Neuronal stem cell (in vitro differentiated cells): ENCODE measurements around the gene SATL1.

ENCODE experiments used
- DNase-seq: peaks from one replicate; pipeline ENCODE4 v3.0.0-alpha.2; 2013; ENCODE audit warnings: low spot score
- H2AFZ ChIP-seq: one replicate; pipeline ENCODE4 v1.6.1; 2013; ENCODE audit warnings: mild to moderate bottlenecking, low read length, inconsistent platforms
- H2AK5ac ChIP-seq: 2 replicates; pipeline ENCODE4 v1.6.1; 2013; ENCODE audit warnings: low read depth, mild to moderate bottlenecking, inconsistent platforms, low read length, moderate library complexity, mixed read lengths
- H2BK120ac ChIP-seq: 2 replicates; pipeline ENCODE4 v1.6.1; 2013; ENCODE audit warnings: low read depth, mild to moderate bottlenecking, inconsistent platforms, low read length, moderate library complexity, mixed read lengths
- H2BK12ac ChIP-seq: one replicate; pipeline ENCODE4 v1.6.1; 2013; ENCODE audit warnings: low read length, inconsistent platforms
- H2BK15ac ChIP-seq: 2 replicates; pipeline ENCODE4 v1.6.1; 2013; ENCODE audit warnings: mild to moderate bottlenecking, low read length, inconsistent platforms, mixed read lengths
- H2BK5ac ChIP-seq: one replicate; pipeline ENCODE4 v1.6.1; 2013; ENCODE audit warnings: inconsistent platforms, mild to moderate bottlenecking, low read length, moderate library complexity
- H3K14ac ChIP-seq: one replicate; pipeline ENCODE4 v1.6.1; 2013; ENCODE audit warnings: low read length, inconsistent platforms
- H3K18ac ChIP-seq: 2 replicates; pipeline ENCODE4 v1.6.1; 2013; ENCODE audit warnings: low read length, inconsistent platforms
- H3K23ac ChIP-seq: 2 replicates; pipeline ENCODE4 v1.6.1; 2013; ENCODE audit warnings: low read depth, mild to moderate bottlenecking, mixed read lengths, low read length, inconsistent platforms; ENCODE audit not compliant: poor library complexity
- H3K27ac ChIP-seq: replicated peaks from 3 replicates; pipeline ENCODE4 v1.5.1; 2013; ENCODE audit warnings: low read length, inconsistent platforms
- H3K27me3 ChIP-seq, 3 experiments: 2 replicates each; pipeline ENCODE4 v1.6.1; 2013; ENCODE audit warnings: low read length in 3 of 3, mild to moderate bottlenecking in 2 of 3, inconsistent platforms in 1 of 3, low read depth in 1 of 3, mixed read lengths in 1 of 3, moderate library complexity in 1 of 3; ENCODE audit not compliant: control insufficient read depth in 3 of 3, insufficient read depth in 3 of 3
- H3K36me3 ChIP-seq, 2 donors: replicated peaks in 1 of 2; 2 replicates each; pipeline ENCODE4 v1.6.1; 2013; ENCODE audit warnings: low read length in 2 of 2; ENCODE audit not compliant: control insufficient read depth in 2 of 2, insufficient read depth in 2 of 2
- H3K4ac ChIP-seq: 2 replicates; pipeline ENCODE4 v1.6.1; 2013; ENCODE audit warnings: inconsistent platforms, mild to moderate bottlenecking, low read length, moderate library complexity
- H3K4me1 ChIP-seq, 2 donors: 1 replicate in 1 of 2; 2 replicates in 1 of 2; pipeline ENCODE4 v1.6.1; 2013; ENCODE audit warnings: low read length in 2 of 2, low read depth in 1 of 2; ENCODE audit not compliant: control insufficient read depth in 2 of 2, insufficient read depth in 1 of 2
- H3K4me2 ChIP-seq: one replicate; pipeline ENCODE4 v1.6.1; 2013; ENCODE audit warnings: mild to moderate bottlenecking, low read length, inconsistent platforms; ENCODE audit not compliant: insufficient read depth, poor library complexity, severe bottlenecking
- H3K4me3 ChIP-seq, 2 donors: 2 replicates each; pipeline ENCODE4 v1.5.1; 2013; ENCODE audit warnings: low read length in 2 of 2, mild to moderate bottlenecking in 2 of 2, inconsistent platforms in 1 of 2, moderate library complexity in 1 of 2
- H3K79me1 ChIP-seq: one replicate; pipeline ENCODE4 v1.6.1; 2013; ENCODE audit warnings: low read depth, mild to moderate bottlenecking, inconsistent platforms, low read length, moderate library complexity
- H3K9ac ChIP-seq: one replicate; pipeline ENCODE4 v1.6.1; 2013; ENCODE audit warnings: mild to moderate bottlenecking, low read depth, low read length, inconsistent platforms; ENCODE audit not compliant: poor library complexity
- H3K9me3 ChIP-seq, 2 donors: replicated peaks in 1 of 2; 2 replicates each; pipeline versions ENCODE3 to v1.6.1; 2013; ENCODE audit warnings: low read length in 2 of 2, mild to moderate bottlenecking in 2 of 2, inconsistent platforms in 1 of 2, low read depth in 1 of 2, mixed read lengths in 1 of 2, moderate library complexity in 1 of 2; ENCODE audit not compliant: control insufficient read depth in 2 of 2, insufficient read depth in 1 of 2
- H4K8ac ChIP-seq: one replicate; pipeline ENCODE4 v1.6.1; 2013; ENCODE audit warnings: low read depth, mild to moderate bottlenecking, inconsistent platforms, low read length, moderate library complexity
- H4K91ac ChIP-seq: one replicate; pipeline ENCODE4 v1.6.1; 2013; ENCODE audit warnings: low read length, low read depth, mild to moderate bottlenecking, inconsistent platforms; ENCODE audit not compliant: poor library complexity
- WGBS, 2 donors: extraction: QIAGEN DNeasy Blood & Tissue Kit; methylation state at CpG; one replicate each; pipeline ENCODE4 v1.1.7; 2013; ENCODE audit warnings: missing lambda C conversion rate in 2 of 2, mixed read lengths in 1 of 2; ENCODE audit not compliant: insufficient read length in 2 of 2, insufficient replicate concordance in 1 of 2; ENCODE audit errors: extremely low coverage in 2 of 2; 5-methylcytosine and 5-hydroxymethylcytosine counted together

The SATL1 gene

DNA sequence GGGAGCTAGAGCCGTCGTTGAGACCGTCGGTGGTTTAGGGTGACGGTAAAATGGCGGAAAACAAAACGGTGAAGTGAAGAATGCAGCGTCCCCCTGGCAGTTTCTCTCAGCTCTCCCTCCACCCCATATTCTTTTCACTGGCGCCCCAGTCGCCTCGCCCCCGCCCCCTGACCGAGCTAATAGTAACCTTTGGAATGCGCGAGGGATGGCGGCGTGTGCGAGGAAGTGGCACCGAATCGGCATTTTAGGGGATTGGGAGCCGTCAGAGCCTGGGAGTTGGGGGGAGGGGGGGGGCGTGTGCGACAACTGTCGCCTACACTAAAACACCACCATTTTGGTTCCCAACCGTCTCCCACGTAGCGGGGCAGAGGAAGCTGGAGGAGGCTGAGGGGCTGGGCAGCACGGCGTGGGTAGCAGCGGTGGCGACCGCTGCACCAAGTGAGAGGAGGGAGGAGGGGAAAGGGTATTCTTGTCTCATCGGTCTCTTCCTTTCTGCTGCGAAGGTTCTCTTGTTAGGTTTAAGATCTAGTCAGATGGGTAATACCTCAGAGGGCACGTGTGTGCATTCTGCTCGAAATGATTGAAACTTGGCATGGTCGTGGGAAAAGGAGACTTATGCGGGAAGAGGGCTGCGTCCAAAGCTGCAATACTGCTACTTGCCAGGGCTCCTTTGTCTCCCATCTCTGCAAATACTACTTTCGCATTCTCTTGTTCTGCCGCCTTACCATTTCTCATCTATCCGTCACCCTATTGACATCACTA lies 1.1 kb upstream of the SATL1 start:
- Histone ChIP-seq H4K8ac (no peak overlapping the region), H4K91ac (no peak overlapping the region), H2AK5ac (no peak overlapping the region), H3K9me3 (no peaks in the 10 kb centered on the region), H2BK5ac (no peak overlapping the region), H2BK120ac (no peak overlapping the region), H3K79me1 (no peaks in the 10 kb centered on the region), H3K18ac (peak overlapping the region; percentile 93), H3K14ac (no peak overlapping the region), H3K27ac (peak overlapping the region; percentile 39), H2BK15ac (no peak overlapping the region), H2BK12ac (no peak overlapping the region), H3K27me3 (no peaks in the 10 kb centered on the region), H3K9ac (peak overlapping the region; percentile 88), H3K4me3 (peak overlapping the region; percentile 71 to 99), H2AFZ (peak overlapping the region; percentile 74), H3K4me1 (no peaks in the 10 kb centered on the region), H3K4ac (no peak overlapping the region), H3K23ac (no peak overlapping the region), H3K4me2 (peak overlapping the region; percentile 40), H3K36me3 (peaks cover 0 to 25% of the 10 kb centered on the region in 2 donors)
- DNase-seq, result peak; percentile 14
- WGBS, 2 donors, result no CpG with 5 or more reads among the region's 42 CpGs

- H3K27me3 ChIP-seq, result no peaks in the 10 kb centered on the region
- no peak overlapping the region for H2BK15ac ChIP-seq
- H2BK5ac ChIP-seq, result no peak overlapping the region
- no peak overlapping the region for H2AK5ac ChIP-seq
- no peak overlapping the region for H3K9ac ChIP-seq
- no peak overlapping the region for H4K91ac ChIP-seq
- WGBS, 2 donors, result 100% methylated on average over 1 of the region's 2 CpGs; no CpG with 5 or more reads in 1 of the 2 donors
- peaks cover 0 to 13% of the 10 kb centered on the region in 2 donors for H3K36me3 ChIP-seq
- no peak overlapping the region for H3K4ac ChIP-seq
- no peak overlapping the region for H3K23ac ChIP-seq
- peak overlapping the region in 1 of 2 donors; percentile 71 for H3K4me3 ChIP-seq
- no peak overlapping the region for H3K18ac ChIP-seq
- H3K79me1 ChIP-seq, result no peaks in the 10 kb centered on the region
- peak overlapping the region; percentile 74 for H2AFZ ChIP-seq
- no peak overlapping the region for H2BK120ac ChIP-seq
- no peak overlapping the region for H3K14ac ChIP-seq
- no peaks in the 10 kb centered on the region for H3K9me3 ChIP-seq
- H3K4me2 ChIP-seq, result no peak overlapping the region
- DNase-seq, result no peak
- no peaks in the 10 kb centered on the region for H3K4me1 ChIP-seq
- no peak overlapping the region for H2BK12ac ChIP-seq
- H3K27ac ChIP-seq, result no peak overlapping the region
- no peak overlapping the region for H4K8ac ChIP-seq
Observed at GRCh38 chrX:85243155-85243554, 424 bp downstream of the SATL1 start.

GRCh38 chrX:85223359-85223758 lies 20.2 kb downstream of the SATL1 start:
- no peak overlapping the region for H2AK5ac ChIP-seq
- H2BK120ac ChIP-seq, result no peak overlapping the region
- H3K9ac ChIP-seq, result no peak overlapping the region
- H3K23ac ChIP-seq, result no peak overlapping the region
- no peak overlapping the region for H2BK5ac ChIP-seq
- H2BK12ac ChIP-seq, result no peak overlapping the region
- no peak for DNase-seq
- no peak overlapping the region for H4K8ac ChIP-seq
- H3K4me3 ChIP-seq, result no peak overlapping the region
- H3K79me1 ChIP-seq, result no peaks in the 10 kb centered on the region
- H3K4me1 ChIP-seq, result no peaks in the 10 kb centered on the region
- WGBS, 2 donors, result no CpG with 5 or more reads among the region's 2 CpGs
- H4K91ac ChIP-seq, result no peak overlapping the region
- no peaks in the 10 kb centered on the region for H3K9me3 ChIP-seq
- H2AFZ ChIP-seq, result no peak overlapping the region
- no peak overlapping the region for H3K4me2 ChIP-seq
- no peaks in the 10 kb centered on the region for H3K27me3 ChIP-seq
- H2BK15ac ChIP-seq, result no peak overlapping the region
- no peak overlapping the region for H3K18ac ChIP-seq
- H3K27ac ChIP-seq, result no peak overlapping the region
- H3K14ac ChIP-seq, result no peak overlapping the region
- H3K4ac ChIP-seq, result no peak overlapping the region
- no peaks in the 10 kb centered on the region for H3K36me3 ChIP-seq

DNA sequence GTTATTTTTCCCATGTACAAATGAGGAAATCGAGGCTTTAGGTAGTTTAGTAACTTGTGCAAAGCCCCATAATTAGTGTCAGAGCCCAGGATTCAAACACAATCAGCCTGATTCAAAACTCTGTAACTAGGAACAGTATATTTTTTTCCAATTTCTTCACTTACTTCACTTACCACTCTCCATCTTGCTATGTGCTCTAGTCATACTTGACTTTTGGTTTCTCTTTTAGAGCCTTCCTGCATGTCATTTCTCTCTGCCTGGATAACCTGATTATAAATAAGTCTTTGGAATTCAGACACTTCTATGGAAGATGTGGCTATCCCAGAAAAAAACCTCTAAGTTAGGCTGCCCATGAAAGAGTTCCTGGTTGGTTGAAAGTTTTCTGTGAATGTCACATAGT lies 22.2 kb downstream of the SATL1 start:
- DNase-seq, result no peak
- no peak overlapping the region for H2AK5ac ChIP-seq

More for the DNA sequence above, 22.2 kb downstream of the SATL1 start:
- H3K27me3 ChIP-seq, result no peaks in the 10 kb centered on the region
- H2BK5ac ChIP-seq, result no peak overlapping the region
- H3K9ac ChIP-seq, result no peak overlapping the region
- no peak overlapping the region for H4K8ac ChIP-seq
- H3K4ac ChIP-seq, result no peak overlapping the region
- H2BK120ac ChIP-seq, result no peak overlapping the region
- H2BK12ac ChIP-seq, result no peak overlapping the region
- H2BK15ac ChIP-seq, result no peak overlapping the region
- H3K18ac ChIP-seq, result no peak overlapping the region
- no peak overlapping the region for H3K23ac ChIP-seq
- no peaks in the 10 kb centered on the region for H3K36me3 ChIP-seq
- H3K14ac ChIP-seq, result no peak overlapping the region
- H3K4me1 ChIP-seq, result no peaks in the 10 kb centered on the region
- H3K4me2 ChIP-seq, result no peak overlapping the region
- H3K79me1 ChIP-seq, result no peaks in the 10 kb centered on the region
- WGBS, 2 donors, result no CpG with 5 or more reads among the region's 1 CpG
- no peaks in the 10 kb centered on the region for H3K9me3 ChIP-seq
- no peak overlapping the region for H2AFZ ChIP-seq
- H3K4me3 ChIP-seq, result no peak overlapping the region
- H4K91ac ChIP-seq, result no peak overlapping the region
- no peak overlapping the region for H3K27ac ChIP-seq
